IPS-NIHi11 (cell line): ENCODE data around the gene ADGRB3.
"Not testable (repeated sequence)": the region's sequence is repeated elsewhere in the genome, so short reads cannot be mapped to it uniquely, and the experiment has no call there.

Experiments used
- DNase-seq: peaks from one replicate; pipeline ENCODE4 v3.0.0; 2012; ENCODE audit warnings: mixed read lengths, low spot score

The ADGRB3 gene

DNA sequence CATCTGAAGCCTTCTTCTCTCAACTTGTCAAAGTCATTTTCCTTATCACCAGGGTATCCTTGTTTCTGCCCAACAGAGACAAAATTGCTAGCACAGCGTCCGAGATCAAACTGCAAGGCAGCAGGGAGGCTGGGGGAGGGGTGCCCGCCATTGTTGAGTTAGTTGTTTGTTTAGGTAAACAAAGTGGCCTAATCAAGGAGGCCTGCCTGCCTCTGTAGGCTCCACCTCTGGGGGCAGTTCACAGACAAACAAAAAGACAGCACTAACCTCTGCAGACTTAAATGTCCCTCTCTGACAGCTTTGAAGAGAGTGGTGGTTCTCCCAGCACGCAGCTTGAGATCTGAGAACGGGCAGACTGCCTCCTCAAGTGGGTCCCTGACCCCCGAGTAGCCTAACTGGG is 155.0 kb downstream of the ADGRB3 start:
- DNase-seq, result peak; percentile 13

DNA sequence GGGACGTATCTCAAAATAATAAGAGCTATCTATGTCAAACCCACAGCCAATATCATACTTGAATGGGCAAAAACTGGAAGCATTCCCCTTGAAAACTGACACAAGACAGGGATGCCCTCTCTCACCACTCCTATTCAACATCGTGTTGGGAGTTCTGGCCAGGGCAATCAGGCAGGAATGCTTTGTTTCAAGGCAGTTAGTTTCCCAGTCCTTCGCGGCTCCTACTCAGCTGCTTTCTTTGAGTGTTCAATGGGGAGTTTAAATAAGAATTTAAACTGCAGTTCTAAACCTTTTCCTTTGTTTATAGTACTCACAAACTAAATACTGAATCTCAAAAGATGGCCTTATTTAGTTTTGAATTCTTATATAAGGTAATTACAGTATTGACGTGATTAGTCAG is 179.9 kb downstream of the ADGRB3 start:
- peak; percentile 9 for DNase-seq

DNA sequence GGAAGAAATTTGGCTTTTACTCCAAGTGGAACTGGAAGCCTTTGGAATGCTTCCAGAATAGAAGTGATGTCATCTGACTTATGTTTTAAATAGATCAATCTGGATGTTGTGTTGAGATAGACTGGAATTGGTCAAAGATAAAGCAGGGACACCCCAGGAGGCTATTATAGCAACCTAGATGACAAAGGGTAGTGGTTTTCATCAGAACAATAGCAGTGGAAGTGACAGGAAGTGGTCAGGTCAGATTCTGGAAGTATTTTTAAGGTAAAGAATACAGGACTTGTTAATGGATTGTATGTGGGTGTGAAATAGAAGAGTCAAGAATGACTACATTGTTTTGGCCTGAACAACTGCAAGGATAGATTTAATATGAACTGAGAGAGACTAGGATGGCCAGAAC is 191.4 kb downstream of the ADGRB3 start:
- no peak for DNase-seq

DNA sequence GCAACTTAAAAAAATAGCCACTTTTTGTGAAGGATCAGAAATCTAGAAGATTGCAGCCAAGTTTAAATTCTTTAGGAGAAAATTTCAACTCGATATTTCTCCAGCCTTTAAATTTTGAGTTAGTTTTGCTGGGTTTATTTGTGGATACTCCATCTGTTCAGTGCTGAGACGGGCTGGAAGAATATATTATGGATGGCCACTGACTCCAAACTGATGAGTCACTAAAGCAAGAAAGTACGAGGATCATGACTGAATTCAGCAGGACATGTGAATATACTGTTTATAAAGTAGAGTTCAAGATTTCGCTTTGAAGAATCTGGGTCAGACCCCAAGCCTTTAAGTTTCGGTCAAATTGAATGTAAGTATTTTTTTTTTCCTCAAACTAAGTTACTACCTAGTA is 199.5 kb downstream of the ADGRB3 start:
- no peak for DNase-seq

DNA sequence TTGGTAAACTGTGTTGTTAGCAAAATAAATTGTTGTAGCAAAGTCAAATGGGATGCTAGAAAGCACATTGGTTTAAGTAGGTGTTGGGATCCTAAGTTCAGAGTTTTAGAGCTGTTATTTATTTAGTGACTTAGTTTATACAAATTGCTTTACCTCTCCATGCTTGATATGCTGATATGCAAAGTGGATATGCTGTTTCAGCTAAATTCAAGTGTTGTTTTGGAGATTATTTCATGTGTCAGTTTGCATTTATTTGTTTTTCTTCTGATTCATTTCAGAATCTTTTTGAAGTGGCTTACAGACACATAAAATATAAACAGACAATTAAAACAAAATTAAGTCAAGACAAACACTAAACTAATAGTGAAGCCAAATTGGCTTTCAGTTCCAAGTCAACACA is 203.5 kb downstream of the ADGRB3 start:
- DNase-seq, result no peak

DNA sequence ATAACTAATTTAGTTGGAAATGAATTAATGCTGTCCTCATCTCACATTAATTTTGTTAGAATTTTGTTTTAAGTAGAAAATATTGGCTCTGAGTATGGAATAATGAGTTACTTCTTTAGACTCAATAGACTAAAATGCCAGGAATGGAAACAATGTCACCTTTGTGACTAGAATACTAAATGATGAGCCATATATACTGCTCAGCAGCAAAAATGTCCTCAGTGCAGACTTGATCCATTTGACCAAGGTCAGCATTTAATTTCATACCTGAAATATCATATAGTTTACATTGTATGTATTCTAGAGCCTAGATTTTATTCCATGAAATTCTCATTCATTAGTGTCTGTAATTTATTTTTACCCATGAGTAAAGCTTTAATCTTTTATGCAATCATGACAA is 217.7 kb downstream of the ADGRB3 start:
- DNase-seq, result no peak

DNA sequence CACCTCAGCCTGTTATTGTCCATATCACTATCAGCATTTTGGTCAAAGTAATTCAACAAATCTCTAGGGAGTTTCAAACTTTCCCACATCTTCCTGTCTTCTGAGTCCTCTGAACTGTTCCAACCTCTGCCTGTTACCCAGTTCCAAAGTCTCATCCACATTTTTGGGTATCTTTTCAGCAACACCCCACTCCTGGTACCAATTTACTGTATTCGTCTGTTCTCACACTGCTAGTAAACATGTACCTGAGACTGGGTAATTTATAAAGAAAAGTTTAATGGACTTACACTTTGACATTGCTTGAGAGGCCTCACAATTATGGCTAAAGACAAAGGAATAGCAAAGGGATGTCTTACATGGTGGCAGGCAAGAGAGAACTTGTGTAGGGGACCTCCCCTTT is 224.2 kb downstream of the ADGRB3 start:
- no peak for DNase-seq

DNA sequence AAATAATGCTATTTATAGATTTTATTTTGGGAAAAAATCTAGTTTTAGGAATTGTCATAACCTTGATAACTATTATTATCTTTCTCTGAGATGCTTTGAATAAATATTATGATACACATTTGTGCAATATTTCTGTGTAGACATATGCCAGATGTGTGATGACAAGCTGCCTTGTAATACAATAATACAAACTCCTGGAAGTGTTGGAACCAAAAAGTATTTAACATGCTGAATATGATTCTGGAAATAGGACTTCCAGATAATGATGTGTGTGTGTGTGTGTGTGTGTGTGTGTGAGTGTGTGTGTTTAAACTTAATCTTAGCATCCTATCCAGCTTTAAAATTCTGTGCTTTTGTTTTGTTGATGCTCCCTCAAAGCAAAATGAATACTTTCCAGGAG is 233.6 kb downstream of the ADGRB3 start:
- DNase-seq, result no peak

DNA sequence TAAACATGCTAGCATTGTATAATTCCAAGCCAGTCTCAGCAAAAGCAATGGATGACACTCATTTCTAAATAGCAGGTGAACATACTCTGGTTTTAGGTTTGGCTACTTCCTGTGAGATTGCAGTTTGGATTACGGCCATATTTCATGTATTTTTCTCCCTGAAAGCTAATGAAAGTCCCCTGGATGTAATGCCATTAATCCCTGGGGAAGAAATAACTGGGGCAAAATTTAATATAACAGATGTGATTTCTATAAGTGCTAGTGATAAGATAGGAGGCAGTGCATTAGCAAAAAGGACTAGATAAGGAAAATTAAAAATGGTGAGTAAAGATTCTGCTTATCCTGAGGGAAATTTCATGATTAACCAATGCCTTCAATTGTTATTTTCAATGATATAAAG is 238.2 kb downstream of the ADGRB3 start:
- no peak for DNase-seq

DNA sequence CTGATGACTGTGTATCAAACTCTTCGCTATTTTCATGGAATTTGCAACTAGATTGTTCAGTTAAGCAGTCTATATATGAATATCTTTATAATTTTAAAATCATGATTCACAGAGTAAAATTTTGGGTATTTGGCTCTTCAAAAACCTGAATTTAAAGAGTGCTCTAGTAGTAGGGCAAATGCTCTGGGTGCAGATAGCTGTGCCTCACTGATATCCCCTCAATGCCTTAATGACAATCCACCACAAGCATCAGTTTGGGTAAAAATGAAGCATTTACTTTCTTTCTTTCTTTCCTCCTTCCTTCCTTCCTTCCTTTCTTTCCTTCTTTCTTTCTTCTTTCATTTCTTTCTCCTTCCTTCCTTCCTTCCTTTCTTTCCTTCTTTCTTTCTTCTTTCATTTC is 239.7 kb downstream of the ADGRB3 start:
- no peak for DNase-seq

DNA sequence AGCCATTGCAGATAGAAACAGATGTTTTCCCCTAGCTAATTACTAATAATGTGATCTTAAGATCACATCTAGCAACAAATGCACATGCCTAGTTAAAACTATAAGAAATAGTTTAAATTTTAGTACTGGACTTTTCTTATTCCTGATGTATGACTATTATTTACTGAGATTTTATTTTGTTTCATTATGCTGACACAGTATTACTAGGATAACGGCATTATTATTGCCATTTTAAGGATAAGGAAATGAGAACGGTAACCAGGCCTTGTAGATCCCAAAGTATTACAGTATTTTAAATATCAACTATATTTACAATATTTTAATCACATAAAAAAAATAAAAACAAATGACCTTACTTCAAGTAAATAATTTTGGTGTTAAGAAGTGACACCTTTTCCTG is 240.3 kb downstream of the ADGRB3 start:
- no peak for DNase-seq

DNA sequence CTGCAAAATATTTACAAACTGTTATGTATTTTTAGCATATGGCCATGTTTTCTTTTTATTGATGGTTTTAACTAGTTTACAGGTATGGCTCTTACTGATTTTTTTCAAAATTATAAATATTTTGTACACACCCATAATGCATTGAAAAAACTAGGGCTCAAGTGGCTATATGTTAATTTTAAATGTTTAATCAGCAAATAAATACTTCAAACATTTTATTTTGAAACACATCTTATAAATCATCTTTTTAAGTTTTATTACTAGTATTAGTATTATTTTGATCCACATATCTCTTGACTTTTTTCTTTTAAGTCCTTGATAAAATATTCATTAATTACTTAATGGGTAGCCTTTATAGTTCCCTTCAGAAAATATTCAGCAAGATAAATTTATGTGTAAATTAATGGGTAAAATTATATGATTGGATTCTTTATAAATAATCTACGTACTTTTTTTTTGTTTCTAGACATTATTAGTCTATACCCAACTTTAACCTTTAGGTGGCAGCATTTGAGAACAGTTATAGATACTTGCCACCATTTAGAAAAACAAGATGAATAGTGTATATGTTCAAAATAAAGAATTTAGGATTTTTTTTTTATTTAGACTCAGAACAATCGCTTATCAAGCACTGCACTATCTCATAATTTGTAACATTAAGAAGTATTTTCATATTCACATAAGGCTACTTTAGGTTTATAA is 241.9 kb downstream of the ADGRB3 start:
- DNase-seq, result peak; percentile 4

DNA sequence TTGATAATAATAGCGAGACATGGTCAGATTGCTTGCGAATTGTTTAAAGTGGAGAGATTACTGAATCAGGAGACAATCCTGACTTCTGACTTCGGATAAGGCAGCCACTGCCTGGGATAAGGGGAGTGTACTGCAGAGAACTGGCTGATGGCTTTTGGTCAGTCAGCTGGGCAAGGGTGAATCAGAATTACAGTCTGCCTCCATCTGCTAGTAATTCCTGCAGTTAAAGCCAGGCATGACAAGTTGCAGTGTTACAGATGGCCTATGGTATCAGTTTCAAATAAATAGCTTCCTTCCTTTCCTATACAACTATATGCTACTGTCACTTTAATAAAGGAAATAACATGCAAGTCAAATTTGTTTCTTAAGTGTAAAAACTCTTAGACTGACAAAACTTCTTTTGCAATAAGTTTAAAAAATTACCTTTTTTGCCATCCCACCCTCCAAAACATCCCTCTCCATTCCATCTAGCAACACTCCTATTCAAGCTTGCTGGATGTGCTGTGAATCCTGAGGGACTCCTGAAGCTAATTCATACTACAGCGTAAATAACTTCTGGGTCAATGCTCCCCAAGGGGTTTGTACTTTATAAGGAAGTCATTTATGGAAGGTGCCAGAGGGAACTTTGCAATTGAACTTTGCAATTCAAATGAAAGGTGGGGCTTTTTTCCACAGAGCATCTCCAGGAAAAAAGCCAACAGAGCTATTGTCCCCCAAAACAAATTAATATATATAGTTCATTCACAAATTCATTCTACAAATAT is 245.2 kb downstream of the ADGRB3 start:
- DNase-seq, result peak; percentile 7

DNA sequence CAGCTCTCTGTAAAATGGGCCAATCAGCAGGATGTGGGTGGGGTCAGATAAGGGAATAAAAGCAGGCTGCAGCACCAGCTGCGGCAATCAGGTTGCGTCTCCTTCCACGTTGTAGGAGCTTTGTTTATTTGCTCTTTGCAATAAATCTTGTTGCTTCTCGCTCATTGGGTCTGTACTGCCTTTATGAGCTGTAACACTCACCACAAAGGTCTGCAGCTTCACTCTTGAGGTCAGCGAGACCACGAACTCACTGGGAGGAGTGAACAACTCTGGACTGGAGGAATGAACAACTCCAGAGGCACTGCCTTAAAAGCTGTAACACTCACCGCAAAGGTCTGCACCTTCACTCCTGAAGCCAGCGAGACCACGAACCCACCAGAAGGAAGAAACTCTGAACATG is 248.2 kb downstream of the ADGRB3 start:
- not testable (repeated sequence) for DNase-seq

DNA sequence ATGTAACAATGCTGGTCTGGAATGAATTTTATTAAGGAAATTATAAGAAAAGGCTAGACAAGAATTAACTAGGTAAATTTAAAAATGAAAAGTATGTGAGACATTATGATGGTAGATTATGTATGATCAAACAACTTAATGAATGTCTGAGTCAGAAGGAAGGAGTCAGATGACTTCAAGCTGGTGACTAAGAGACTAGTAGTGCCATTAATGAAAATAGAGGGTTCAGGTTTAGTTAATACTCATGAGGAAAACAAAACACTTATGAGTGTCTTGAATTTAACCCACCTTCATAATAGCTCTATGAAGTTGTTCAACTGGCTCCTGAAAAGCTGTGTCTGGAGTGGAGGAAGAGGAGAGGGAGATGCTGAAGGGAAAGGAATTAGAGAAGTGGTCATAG is 256.3 kb downstream of the ADGRB3 start:
- DNase-seq, result no peak

DNA sequence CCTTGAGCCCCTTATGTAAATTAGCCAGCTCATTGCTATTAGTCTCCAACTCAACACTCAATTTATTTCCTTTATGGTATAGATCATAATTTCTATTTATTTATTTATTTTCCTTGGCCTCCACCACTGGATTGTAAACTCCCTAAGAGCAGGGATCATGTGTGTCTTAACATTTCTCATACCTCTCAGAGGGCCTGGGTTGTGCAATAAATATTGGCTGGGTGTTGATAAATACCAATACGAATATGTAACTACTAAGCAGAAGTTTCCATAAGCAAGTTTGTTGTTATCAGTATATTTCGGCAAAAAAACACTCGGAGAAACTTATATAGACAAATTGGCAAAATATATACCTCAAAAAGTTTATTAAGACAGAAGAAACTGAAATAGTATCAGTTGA is 257.4 kb downstream of the ADGRB3 start:
- no peak for DNase-seq

DNA sequence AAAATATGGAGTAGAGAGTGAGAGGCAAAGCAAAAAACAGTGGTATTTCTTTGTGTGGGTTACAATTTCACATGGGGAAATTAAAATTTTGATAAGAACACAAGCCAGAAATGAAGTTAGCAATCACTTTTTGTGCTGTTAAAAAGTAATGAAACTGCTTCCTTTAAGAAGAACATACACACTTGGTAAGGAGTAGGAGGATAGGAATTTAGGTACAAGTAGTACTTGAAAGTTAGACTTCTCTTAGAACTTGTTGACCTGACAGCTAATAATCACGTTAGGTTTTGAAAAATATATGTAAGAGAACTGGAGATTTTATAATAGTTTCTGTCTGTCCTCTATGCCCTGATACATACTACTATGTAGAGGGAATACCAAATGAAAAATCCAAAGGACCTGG is 260.8 kb downstream of the ADGRB3 start:
- no peak for DNase-seq

DNA sequence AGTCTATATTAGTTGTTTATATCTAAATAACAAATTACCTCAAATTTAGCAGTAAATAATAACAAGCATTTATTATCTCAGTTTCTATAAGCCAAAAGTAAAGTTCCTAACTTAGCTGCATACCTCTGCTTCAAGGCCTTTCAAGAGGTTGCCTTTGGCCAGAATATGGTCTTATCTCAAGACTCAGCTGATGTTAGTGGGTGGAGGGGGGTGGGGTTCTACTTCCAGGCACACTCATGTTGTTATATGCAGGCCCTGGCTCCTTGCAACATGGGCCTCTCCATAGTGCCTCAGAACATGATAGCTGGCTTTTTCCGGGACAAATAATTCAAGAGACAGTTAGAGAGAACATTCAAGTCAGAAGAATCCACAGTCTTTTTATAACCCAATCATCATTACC is 266.0 kb downstream of the ADGRB3 start:
- no peak for DNase-seq

DNA sequence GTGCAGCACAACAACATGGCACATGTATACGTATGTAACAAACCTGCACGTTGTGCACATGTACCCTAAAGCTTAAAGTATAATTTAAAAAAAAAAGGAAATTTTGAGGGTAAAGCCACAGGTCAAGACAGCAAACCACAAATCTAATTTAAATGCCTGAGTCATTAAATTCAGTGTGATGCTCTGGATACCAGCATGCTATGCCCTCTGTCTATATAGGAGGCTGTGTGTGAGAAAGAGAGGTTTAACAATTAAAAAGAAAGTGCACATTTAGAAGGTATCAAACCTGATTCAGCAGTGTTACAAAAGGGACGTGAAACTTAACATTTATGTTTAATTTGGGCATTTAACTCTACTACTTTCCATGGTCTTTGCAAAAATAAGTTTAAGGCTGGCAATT is 276.3 kb downstream of the ADGRB3 start:
- DNase-seq, result no peak

DNA sequence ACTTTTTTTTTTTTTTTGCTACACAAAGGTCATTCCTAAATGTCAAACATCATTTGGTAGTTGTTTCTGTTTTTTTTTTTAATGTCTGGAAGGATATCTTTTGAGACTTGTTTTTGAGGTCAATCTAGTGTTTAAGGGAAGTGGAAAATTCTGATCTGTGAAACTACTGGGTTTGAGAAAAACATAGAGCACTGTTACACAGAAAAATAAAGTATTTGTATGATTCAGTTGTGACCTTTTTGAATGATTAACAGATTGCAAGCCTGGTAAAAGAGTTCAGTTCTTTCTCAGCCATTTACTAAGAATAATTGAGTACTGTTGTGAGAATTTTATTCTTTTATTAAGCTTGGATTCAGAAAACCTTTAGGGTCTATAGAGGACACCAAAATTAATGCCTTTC is 276.7 kb downstream of the ADGRB3 start:
- DNase-seq, result no peak

DNA sequence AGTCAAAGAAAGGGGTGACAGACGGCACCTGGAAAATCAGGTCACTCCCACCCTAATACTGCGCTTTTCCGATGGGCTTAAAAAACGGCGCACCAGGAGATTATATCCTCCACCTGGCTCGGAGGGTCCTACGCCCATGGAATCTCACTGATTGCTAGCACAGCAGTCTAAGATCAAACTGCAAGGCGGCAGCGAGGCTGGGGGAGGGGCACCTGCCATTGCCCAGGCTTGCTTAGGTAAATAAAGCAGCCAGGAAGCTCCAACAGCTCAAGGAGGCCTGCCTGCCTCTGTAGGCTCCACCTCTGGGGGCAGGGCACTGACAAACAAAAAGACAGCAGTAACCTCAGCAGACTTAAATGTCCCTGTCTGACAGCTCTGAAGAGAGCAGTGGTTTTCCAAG is 277.7 kb downstream of the ADGRB3 start:
- not testable (repeated sequence) for DNase-seq

DNA sequence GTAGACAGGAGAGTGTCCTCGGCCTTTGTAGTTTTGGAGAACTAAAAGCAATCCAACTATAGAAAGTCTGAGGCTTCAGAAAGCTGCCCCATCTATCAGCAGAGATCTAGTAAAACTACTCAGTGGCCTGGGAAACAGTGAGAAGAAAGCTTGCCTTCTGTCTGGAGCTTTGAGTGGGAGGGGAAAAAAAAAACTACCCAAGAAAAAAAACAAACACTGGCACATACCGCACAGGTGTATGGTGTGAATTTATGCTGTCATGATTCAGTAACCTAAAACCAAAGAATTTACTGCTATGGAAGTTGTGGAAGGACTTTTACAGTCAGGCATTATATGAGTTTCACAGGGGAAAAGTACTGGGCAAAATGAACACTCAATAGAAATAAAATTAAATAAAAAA is 280.5 kb downstream of the ADGRB3 start:
- peak; percentile 19 for DNase-seq

DNA sequence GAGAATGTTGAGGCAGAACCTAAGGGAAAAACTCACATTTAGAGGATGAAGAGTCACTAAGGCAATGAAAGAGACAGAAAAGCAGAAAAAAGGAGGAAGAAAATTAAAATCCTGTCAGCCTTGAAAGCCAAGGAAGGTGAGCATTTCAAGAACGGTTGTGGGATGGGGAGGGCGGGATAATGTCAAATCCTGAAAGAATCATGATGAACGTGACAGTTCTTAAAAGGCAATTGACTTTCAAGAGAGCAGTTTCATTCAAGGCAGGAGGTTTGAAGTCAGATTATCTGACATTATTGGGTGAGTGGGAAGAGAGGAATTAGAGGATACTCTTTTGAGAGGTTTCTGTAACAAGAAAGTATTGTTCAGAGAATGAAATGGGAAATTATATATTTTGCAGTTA is 284.5 kb downstream of the ADGRB3 start:
- no peak for DNase-seq

DNA sequence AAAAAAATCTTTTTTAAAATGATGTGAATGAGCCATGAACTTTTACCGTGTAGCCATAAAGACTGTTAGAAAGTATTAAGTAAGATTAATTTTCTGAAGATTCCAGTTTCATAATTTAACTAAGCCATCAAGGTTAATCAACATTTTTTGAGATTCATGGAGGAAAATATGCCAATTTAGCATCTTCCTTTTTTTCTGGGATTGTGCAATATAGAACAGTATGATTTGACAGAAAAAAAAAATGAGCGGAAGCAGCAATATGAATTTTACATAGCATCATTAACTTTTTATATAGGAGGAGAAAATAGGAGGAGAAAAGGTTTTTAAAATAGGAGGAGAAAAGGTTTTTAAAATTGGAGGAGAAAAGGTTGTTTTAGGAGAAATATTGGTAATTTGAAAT is 306.3 kb downstream of the ADGRB3 start:
- DNase-seq, result no peak
